Nephron progenitor cell (in vitro differentiated cells): ENCODE measurements around the gene NRG3.
A peak's percentile ranks its signal among the peaks of the same experiment; 100 is the strongest.

Experiments
- DNase-seq: peaks from one replicate; pipeline ENCODE4 v3.0.0; 2021
- H3K27ac Mint-ChIP-seq: 2 replicates; pipeline ENCODE4 v1.8.0; 2021; ENCODE audit warnings: mild to moderate bottlenecking, moderate library complexity, mixed read lengths
- H3K27me3 Mint-ChIP-seq: 2 replicates; pipeline ENCODE4 v1.8.0; 2021; ENCODE audit warnings: mild to moderate bottlenecking, low read depth, mixed read lengths; ENCODE audit not compliant: poor library complexity
- H3K36me3 Mint-ChIP-seq: 2 replicates; pipeline ENCODE4 v1.8.0; 2021; ENCODE audit warnings: low read depth, mixed read lengths
- H3K4me1 Mint-ChIP-seq: 2 replicates; pipeline ENCODE4 v1.8.0; 2021; ENCODE audit warnings: mixed read lengths
- H3K4me3 Mint-ChIP-seq: 2 replicates; pipeline ENCODE4 v1.8.0; 2021; ENCODE audit warnings: mild to moderate bottlenecking, moderate library complexity, mixed read lengths
- H3K9me3 Mint-ChIP-seq: 2 replicates; pipeline ENCODE4 v1.8.0; 2021; ENCODE audit warnings: mild to moderate bottlenecking, moderate library complexity, mixed read lengths
- TF ChIP-seq, protein P1 (sequence below): fragments of 200-600 bp; sonication (generic); IDR thresholded peaks from 2 replicates; pipeline ENCODE4 v1.5.0; 2021; ENCODE audit warnings: antibody characterized with exemption

NRG3 gene

GRCh38 chr10:82622479-82622878, 747.5 kb downstream of the NRG3 start:
- TF ChIP-seq, protein P1, sequence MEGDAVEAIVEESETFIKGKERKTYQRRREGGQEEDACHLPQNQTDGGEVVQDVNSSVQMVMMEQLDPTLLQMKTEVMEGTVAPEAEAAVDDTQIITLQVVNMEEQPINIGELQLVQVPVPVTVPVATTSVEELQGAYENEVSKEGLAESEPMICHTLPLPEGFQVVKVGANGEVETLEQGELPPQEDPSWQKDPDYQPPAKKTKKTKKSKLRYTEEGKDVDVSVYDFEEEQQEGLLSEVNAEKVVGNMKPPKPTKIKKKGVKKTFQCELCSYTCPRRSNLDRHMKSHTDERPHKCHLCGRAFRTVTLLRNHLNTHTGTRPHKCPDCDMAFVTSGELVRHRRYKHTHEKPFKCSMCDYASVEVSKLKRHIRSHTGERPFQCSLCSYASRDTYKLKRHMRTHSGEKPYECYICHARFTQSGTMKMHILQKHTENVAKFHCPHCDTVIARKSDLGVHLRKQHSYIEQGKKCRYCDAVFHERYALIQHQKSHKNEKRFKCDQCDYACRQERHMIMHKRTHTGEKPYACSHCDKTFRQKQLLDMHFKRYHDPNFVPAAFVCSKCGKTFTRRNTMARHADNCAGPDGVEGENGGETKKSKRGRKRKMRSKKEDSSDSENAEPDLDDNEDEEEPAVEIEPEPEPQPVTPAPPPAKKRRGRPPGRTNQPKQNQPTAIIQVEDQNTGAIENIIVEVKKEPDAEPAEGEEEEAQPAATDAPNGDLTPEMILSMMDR: no peak
- H3K27me3 Mint-ChIP-seq: no peaks in the 10 kb centered on the region
- H3K4me3 Mint-ChIP-seq: no peak overlapping the region
- DNase-seq: no peak
- H3K36me3 Mint-ChIP-seq: no peaks in the 10 kb centered on the region
- peaks cover 25% of the 10 kb centered on the region for H3K4me1 Mint-ChIP-seq
- H3K9me3 Mint-ChIP-seq: peaks cover 11% of the 10 kb centered on the region
- H3K27ac Mint-ChIP-seq: no peak overlapping the region

DNA sequence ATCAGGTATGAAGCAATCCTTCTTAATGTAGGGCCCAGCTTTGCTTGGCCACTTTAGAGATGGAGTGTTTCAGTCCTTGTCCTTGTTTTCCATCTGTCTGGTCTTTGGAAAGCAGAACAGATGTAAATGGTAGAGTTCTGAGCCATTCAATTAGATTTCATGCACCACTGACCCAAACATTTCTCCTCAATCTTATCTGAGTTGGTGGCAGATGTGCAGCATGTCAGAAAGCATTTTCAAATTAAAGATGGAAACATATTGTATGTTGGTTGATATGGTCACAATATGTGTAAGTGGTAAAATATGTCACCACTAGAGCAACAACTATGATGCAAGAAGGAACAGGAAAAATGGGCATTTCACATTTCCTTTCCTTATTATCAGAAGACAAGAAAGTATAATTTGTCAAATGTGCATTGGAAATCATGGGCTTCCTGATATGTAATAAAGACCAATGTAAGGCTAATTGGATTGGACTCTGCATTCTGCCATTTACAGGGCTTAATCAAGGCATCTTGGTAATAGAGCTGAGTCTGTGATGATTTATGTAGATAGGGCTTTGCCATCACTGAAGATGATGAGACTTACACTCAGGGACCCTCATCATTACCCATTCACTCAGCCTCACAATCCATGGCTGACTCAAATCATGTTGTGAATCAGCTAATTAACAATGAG, 750.7 kb downstream of the NRG3 start:
- H3K27me3 Mint-ChIP-seq: peaks cover 3% of the 10 kb centered on the region
- H3K27ac Mint-ChIP-seq: no peak overlapping the region
- no peaks in the 10 kb centered on the region for H3K36me3 Mint-ChIP-seq
- H3K9me3 Mint-ChIP-seq: peaks cover under 1% of the 10 kb centered on the region
- TF ChIP-seq, protein P1: no peak
- H3K4me1 Mint-ChIP-seq: peaks cover 46% of the 10 kb centered on the region
- no peak overlapping the region for H3K4me3 Mint-ChIP-seq
- no peak for DNase-seq

DNA sequence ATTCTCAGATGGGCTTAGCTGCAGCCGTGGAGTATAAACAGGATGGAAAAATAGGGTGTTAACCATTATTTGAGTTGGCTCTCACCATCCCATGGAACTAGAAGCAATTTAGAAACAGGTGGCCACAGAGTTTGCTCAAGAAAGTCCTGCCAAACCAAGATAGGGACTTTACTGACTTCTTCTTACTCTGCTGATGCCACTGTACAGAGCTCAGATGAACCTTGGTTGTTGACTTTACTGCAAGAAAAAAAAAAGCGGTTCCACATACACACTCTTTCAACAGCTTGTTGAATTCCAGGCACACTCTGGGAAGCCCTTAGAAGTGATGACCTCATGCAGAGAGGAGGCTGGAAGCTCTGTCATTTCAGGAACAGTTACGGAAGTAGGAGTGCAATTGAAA, 753.4 kb downstream of the NRG3 start:
- peaks cover 30% of the 10 kb centered on the region for H3K4me1 Mint-ChIP-seq
- no peaks in the 10 kb centered on the region for H3K9me3 Mint-ChIP-seq
- H3K36me3 Mint-ChIP-seq: no peaks in the 10 kb centered on the region
- H3K4me3 Mint-ChIP-seq: no peak overlapping the region
- TF ChIP-seq, protein P1: no peak
- peak overlapping the region; percentile 3 for H3K27ac Mint-ChIP-seq
- DNase-seq: no peak
- peaks cover 3% of the 10 kb centered on the region for H3K27me3 Mint-ChIP-seq

GRCh38 chr10:82643076-82643475, 768.1 kb downstream of the NRG3 start:
- peaks cover 9% of the 10 kb centered on the region for H3K9me3 Mint-ChIP-seq
- no peak for DNase-seq
- H3K36me3 Mint-ChIP-seq: peaks cover 7% of the 10 kb centered on the region
- H3K27me3 Mint-ChIP-seq: no peaks in the 10 kb centered on the region
- TF ChIP-seq, protein P1: no peak
- H3K4me3 Mint-ChIP-seq: no peak overlapping the region
- H3K4me1 Mint-ChIP-seq: peaks cover 13% of the 10 kb centered on the region
- H3K27ac Mint-ChIP-seq: no peak overlapping the region

GRCh38 chr10:82643601-82644000, 768.6 kb downstream of the NRG3 start:
- Mint-ChIP-seq H3K4me3 (no peak overlapping the region), H3K27ac (peak overlapping the region; percentile 93), H3K4me1 (peaks cover 13% of the 10 kb centered on the region), H3K36me3 (peaks cover 11% of the 10 kb centered on the region), H3K27me3 (no peaks in the 10 kb centered on the region), H3K9me3 (peaks cover 14% of the 10 kb centered on the region)
- TF ChIP-seq, protein P1: no peak
- DNase-seq: no peak

DNA sequence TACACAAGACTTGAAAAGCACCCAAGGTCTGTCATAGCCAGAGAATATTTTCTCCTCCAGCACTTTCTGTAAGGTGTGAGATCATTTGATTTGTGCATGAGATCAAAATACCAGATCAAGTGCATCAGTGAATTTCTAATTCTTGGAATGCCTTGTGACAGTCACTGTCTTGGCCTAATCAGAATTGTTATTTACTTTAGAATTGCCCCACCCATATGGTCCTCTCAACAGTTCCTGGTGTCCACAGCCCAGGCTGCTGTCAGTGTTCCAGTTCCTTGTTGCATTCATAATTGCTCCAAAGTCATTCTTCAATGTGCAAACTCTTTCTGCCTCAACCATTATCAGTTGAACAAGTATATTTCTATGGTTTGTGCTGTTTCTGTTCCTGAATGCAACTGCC, 770.2 kb downstream of the NRG3 start:
- H3K4me1 Mint-ChIP-seq: peaks cover 13% of the 10 kb centered on the region
- no peak for DNase-seq
- H3K27me3 Mint-ChIP-seq: no peaks in the 10 kb centered on the region
- TF ChIP-seq, protein P1: no peak
- H3K9me3 Mint-ChIP-seq: peaks cover 17% of the 10 kb centered on the region
- H3K4me3 Mint-ChIP-seq: no peak overlapping the region
- H3K36me3 Mint-ChIP-seq: peaks cover 12% of the 10 kb centered on the region
- H3K27ac Mint-ChIP-seq: no peak overlapping the region
